ENCODE measurements around the gene CPSF4.

DNA sequence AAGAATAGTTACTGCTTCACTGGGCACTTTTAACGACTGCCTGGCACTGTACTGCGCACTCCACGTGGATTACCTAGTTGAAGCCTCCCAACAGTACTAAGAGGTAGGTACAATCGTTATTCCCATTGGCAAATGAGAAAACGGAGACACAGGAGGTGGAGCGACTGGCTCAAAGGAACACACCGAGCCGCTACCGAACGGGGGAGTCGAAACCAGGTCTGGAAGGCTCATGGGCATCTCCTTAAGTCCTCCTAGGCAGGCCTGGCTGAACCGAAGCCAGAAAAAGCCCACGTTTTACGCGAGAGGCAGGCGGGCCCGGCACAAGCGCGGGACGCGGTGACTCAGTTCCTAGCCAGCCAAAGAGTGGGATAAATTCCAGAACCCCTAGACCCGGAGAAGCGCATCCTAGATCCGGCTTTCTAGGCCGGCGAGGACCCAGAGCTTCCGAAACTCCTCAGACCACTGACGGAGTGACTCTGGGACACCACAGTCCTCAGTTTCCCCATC, 30.8 kb upstream of the CPSF4 start:
- TF ChIP-seq, protein P1, sequence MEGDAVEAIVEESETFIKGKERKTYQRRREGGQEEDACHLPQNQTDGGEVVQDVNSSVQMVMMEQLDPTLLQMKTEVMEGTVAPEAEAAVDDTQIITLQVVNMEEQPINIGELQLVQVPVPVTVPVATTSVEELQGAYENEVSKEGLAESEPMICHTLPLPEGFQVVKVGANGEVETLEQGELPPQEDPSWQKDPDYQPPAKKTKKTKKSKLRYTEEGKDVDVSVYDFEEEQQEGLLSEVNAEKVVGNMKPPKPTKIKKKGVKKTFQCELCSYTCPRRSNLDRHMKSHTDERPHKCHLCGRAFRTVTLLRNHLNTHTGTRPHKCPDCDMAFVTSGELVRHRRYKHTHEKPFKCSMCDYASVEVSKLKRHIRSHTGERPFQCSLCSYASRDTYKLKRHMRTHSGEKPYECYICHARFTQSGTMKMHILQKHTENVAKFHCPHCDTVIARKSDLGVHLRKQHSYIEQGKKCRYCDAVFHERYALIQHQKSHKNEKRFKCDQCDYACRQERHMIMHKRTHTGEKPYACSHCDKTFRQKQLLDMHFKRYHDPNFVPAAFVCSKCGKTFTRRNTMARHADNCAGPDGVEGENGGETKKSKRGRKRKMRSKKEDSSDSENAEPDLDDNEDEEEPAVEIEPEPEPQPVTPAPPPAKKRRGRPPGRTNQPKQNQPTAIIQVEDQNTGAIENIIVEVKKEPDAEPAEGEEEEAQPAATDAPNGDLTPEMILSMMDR (IDR thresholded peaks at IDR 0.05 in 4 of 5, conservative IDR thresholded peaks at IDR 0.05 in 1 of 5) = no peak
- no peak for TF ChIP-seq POLR2A (IDR thresholded peaks at IDR 0.05)

Measured in gastrocnemius medialis (tissue), 4 donors.